Mesenchymal stem cell (in vitro differentiated cells and primary cell): ENCODE data around the gene TMEM121.

Experiments used
- DNase-seq: peaks from one replicate; pipeline ENCODE4 v3.0.0-alpha.2; 2013
- H2AFZ ChIP-seq: one replicate; pipeline ENCODE4 v1.6.1; 2013; ENCODE audit warnings: low read depth, mild to moderate bottlenecking, control low read depth, inconsistent platforms, low read length, moderate library complexity
- H2AK5ac ChIP-seq: 2 replicates; pipeline ENCODE4 v1.6.1; 2013; ENCODE audit warnings: low read length, moderate library complexity, mild to moderate bottlenecking, inconsistent platforms; ENCODE audit not compliant: severe bottlenecking
- H2BK120ac ChIP-seq: one replicate; pipeline ENCODE4 v1.6.1; 2013; ENCODE audit warnings: low read depth, mild to moderate bottlenecking, inconsistent platforms, low read length, moderate library complexity
- H2BK12ac ChIP-seq, 2 experiments: one replicate each; pipeline ENCODE4 v1.6.1; 2013; ENCODE audit warnings: inconsistent platforms in 2 of 2, low read length in 2 of 2, mild to moderate bottlenecking in 2 of 2, moderate library complexity in 2 of 2, control low read depth in 1 of 2
- H2BK15ac ChIP-seq: one replicate; pipeline ENCODE4 v1.6.1; 2013; ENCODE audit warnings: mild to moderate bottlenecking, low read depth, inconsistent platforms; ENCODE audit not compliant: poor library complexity, severe bottlenecking
- H2BK5ac ChIP-seq: 2 replicates; pipeline ENCODE4 v1.6.1; 2013; ENCODE audit warnings: low read depth, mild to moderate bottlenecking, low read length, control low read depth, inconsistent platforms; ENCODE audit not compliant: poor library complexity, severe bottlenecking
- H3K14ac ChIP-seq, 2 experiments: one replicate each; pipeline ENCODE4 v1.6.1; 2013; ENCODE audit warnings: inconsistent platforms in 2 of 2, low read length in 2 of 2, control low read depth in 1 of 2, mild to moderate bottlenecking in 1 of 2, moderate library complexity in 1 of 2
- H3K18ac ChIP-seq, 2 experiments: one replicate each; pipeline ENCODE4 v1.6.1; 2013; ENCODE audit warnings: inconsistent platforms in 2 of 2, low read length in 2 of 2, control low read depth in 1 of 2, low read depth in 1 of 2, mild to moderate bottlenecking in 1 of 2
- H3K23ac ChIP-seq, 2 experiments: one replicate each; pipeline ENCODE4 v1.6.1; 2013; ENCODE audit warnings: inconsistent platforms in 2 of 2, low read length in 2 of 2, mild to moderate bottlenecking in 2 of 2, moderate library complexity in 2 of 2, control low read depth in 1 of 2
- H3K27ac ChIP-seq: 2 replicates; pipeline ENCODE4 v1.5.1; 2013; ENCODE audit warnings: mild to moderate bottlenecking, moderate library complexity, low read length, control low read depth, inconsistent platforms; ENCODE audit not compliant: poor library complexity, severe bottlenecking
- H3K27me3 ChIP-seq, 2 experiments: 2 replicates each; pipeline versions ENCODE4 v1.6.1 to v1.7.0; 2013; ENCODE audit warnings: low read length in 2 of 2, mild to moderate bottlenecking in 2 of 2, moderate library complexity in 2 of 2, control low read depth in 1 of 2, inconsistent platforms in 1 of 2; ENCODE audit not compliant: control insufficient read depth in 1 of 2, insufficient read depth in 1 of 2
- H3K36me3 ChIP-seq, 2 experiments: 2 replicates each; pipeline versions ENCODE4 v1.6.1 to v1.7.0; 2013; ENCODE audit warnings: low read length in 2 of 2, control low read depth in 1 of 2, inconsistent platforms in 1 of 2, low read depth in 1 of 2, mild to moderate bottlenecking in 1 of 2; ENCODE audit not compliant: insufficient read depth in 2 of 2, control insufficient read depth in 1 of 2
- H3K4ac ChIP-seq, 2 experiments: one replicate each; pipeline ENCODE4 v1.6.1; 2013; ENCODE audit warnings: inconsistent platforms in 2 of 2, low read length in 2 of 2, mild to moderate bottlenecking in 2 of 2, moderate library complexity in 2 of 2, control low read depth in 1 of 2, low read depth in 1 of 2
- H3K4me1 ChIP-seq: 2 replicates; pipeline ENCODE4 v1.6.1; 2013; ENCODE audit warnings: low read depth, low read length, control low read depth; ENCODE audit not compliant: control insufficient read depth, insufficient read depth
- H3K4me2 ChIP-seq: 2 replicates; pipeline ENCODE4 v1.6.1; 2013; ENCODE audit warnings: low read length, mild to moderate bottlenecking, inconsistent platforms; ENCODE audit not compliant: poor library complexity, severe bottlenecking
- H3K4me3 ChIP-seq, 2 experiments: 2 replicates each; pipeline versions ENCODE4 v1.5.1 to v1.7.0; 2013; ENCODE audit warnings: low read length in 2 of 2, mild to moderate bottlenecking in 2 of 2, control low read depth in 1 of 2, low read depth in 1 of 2; ENCODE audit not compliant: insufficient read depth in 1 of 2
- H3K79me1 ChIP-seq: replicated peaks from 2 replicates; pipeline ENCODE4 v1.6.1; 2013; ENCODE audit warnings: mild to moderate bottlenecking, control low read depth, low read length, inconsistent platforms; ENCODE audit not compliant: poor library complexity, severe bottlenecking
- H3K9ac ChIP-seq: 2 replicates; pipeline ENCODE4 v1.7.0; 2013; ENCODE audit warnings: mild to moderate bottlenecking, low read length, moderate library complexity
- H3K9me3 ChIP-seq: 2 replicates; pipeline ENCODE4 v1.7.0; 2013; ENCODE audit warnings: mild to moderate bottlenecking, low read length; ENCODE audit not compliant: control insufficient read depth
- H4K8ac ChIP-seq: one replicate; pipeline ENCODE4 v1.6.1; 2013; ENCODE audit warnings: inconsistent platforms, mild to moderate bottlenecking, low read length, moderate library complexity
- H4K91ac ChIP-seq: one replicate; pipeline ENCODE4 v1.6.1; 2013; ENCODE audit warnings: mild to moderate bottlenecking, low read length, inconsistent platforms
- WGBS: methylation state at CpG from one replicate; pipeline ENCODE4 v1.1.7; 2013; ENCODE audit warnings: mixed read lengths; 5-methylcytosine and 5-hydroxymethylcytosine counted together

The TMEM121 gene

GRCh38 chr14:105499256-105500035 lies 26.9 kb upstream of the TMEM121 start:
- H2BK5ac ChIP-seq: no peak overlapping the region
- 93% methylated on average over 26 of the region's 27 CpGs for WGBS

DNA sequence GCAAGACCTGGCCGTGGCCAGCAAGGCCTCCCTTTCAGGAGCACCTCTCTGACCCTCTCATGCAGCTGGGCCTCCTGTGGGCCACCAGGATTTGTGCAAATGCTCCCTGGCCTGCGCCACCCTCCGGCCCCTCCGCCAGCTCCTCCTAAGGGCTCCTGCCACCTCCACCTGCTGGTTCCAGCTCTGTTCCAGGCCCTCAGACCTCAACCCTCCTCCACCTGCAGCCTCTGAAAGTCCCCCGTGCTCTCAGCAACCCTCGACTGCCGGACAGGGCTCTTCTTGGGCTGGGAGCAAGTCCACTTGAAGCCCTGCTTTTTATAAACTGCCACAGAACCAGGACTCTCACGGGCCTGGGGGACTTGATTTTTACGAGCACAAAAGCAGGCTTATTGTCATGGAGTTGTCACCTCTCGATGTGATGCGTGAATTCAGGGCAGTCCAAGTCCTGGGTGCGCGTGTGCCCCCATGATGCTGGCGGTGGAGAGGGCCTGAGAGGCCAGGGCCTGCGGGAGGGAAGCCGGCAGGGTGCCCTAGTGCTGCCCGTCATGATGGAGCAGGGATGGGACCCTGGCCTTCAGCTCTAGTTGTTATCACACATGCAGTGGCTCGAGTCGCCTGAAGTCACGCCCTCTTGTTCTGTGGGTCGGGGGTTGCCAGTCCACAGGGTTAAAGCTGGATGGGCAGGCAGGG lies 26.2 kb upstream of the TMEM121 start:
- H3K4me1 ChIP-seq: peaks cover 2% of the 10 kb centered on the region
- no peak overlapping the region for H2AFZ ChIP-seq
- no peak overlapping the region for H2AK5ac ChIP-seq
- H4K8ac ChIP-seq: no peak overlapping the region
- no peaks in the 10 kb centered on the region for H3K79me1 ChIP-seq
- no peak overlapping the region for H3K4ac ChIP-seq
- no peak overlapping the region for H3K27ac ChIP-seq
- H3K14ac ChIP-seq: no peak overlapping the region
- no peak overlapping the region for H3K4me2 ChIP-seq
- peaks cover 0 to 8% of the 10 kb centered on the region in 2 experiments for H3K27me3 ChIP-seq
- H4K91ac ChIP-seq: no peak overlapping the region
- no peak overlapping the region for H3K23ac ChIP-seq
- no peak overlapping the region for H2BK15ac ChIP-seq
- no peak overlapping the region for H2BK120ac ChIP-seq
- no peaks in the 10 kb centered on the region for H3K9me3 ChIP-seq
- no peak overlapping the region for H3K4me3 ChIP-seq
- no peak for DNase-seq
- H3K18ac ChIP-seq: no peak overlapping the region
- peaks cover 0 to 9% of the 10 kb centered on the region in 2 experiments for H3K36me3 ChIP-seq
- no peak overlapping the region for H2BK5ac ChIP-seq
- no peak overlapping the region for H3K9ac ChIP-seq
- 86% methylated on average over 21 of the region's 21 CpGs for WGBS
- no peak overlapping the region for H2BK12ac ChIP-seq

More at GRCh38 chr14:105499256-105500035, 26.9 kb upstream of the TMEM121 start:
- H2BK120ac ChIP-seq: no peak overlapping the region
- no peak overlapping the region for H3K4ac ChIP-seq
- no peak overlapping the region for H2AFZ ChIP-seq
- DNase-seq: no peak
- H3K14ac ChIP-seq: no peak overlapping the region
- H3K18ac ChIP-seq: no peak overlapping the region
- H3K4me2 ChIP-seq: no peak overlapping the region
- no peak overlapping the region for H4K91ac ChIP-seq
- H2AK5ac ChIP-seq: no peak overlapping the region
- no peak overlapping the region for H3K4me3 ChIP-seq
- H3K9ac ChIP-seq: no peak overlapping the region
- H3K79me1 ChIP-seq: no peaks in the 10 kb centered on the region
- peaks cover 0 to 3% of the 10 kb centered on the region in 2 experiments for H3K27me3 ChIP-seq
- H2BK12ac ChIP-seq: no peak overlapping the region
- H3K27ac ChIP-seq: no peak overlapping the region
- H3K9me3 ChIP-seq: no peaks in the 10 kb centered on the region
- peaks cover 0 to 9% of the 10 kb centered on the region in 2 experiments for H3K36me3 ChIP-seq
- H3K4me1 ChIP-seq: peaks cover 2% of the 10 kb centered on the region
- H4K8ac ChIP-seq: no peak overlapping the region
- no peak overlapping the region for H2BK15ac ChIP-seq
- H3K23ac ChIP-seq: no peak overlapping the region

DNA sequence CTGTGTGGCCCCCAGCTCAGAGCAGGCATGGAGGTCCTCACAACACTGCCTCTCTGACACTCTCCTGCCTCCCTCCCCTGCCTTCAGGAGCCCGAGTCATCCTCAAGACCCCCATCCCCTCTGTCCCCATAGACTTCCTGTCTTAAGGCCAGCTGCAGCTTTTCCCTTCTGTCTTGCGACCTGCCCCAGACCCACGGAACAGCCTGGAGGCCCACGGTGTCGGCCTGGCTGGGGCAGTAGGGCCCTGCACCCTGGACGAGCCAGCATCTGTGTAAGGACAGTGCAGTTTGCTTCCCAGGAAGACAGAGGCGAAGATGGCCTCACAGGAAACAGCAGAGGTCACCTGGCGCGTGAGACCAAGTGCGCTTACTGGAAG lies 25.7 kb upstream of the TMEM121 start:
- Histone ChIP-seq H3K27me3 (peaks cover 0 to 11% of the 10 kb centered on the region in 2 experiments), H3K27ac (no peak overlapping the region), H3K14ac (no peak overlapping the region), H3K4ac (no peak overlapping the region), H2AK5ac (no peak overlapping the region), H2BK5ac (no peak overlapping the region), H3K18ac (no peak overlapping the region), H4K8ac (no peak overlapping the region), H3K4me2 (no peak overlapping the region), H2AFZ (no peak overlapping the region), H4K91ac (no peak overlapping the region), H2BK12ac (no peak overlapping the region), H3K36me3 (peaks cover 0 to 9% of the 10 kb centered on the region in 2 experiments), H3K79me1 (no peaks in the 10 kb centered on the region), H3K4me3 (no peak overlapping the region), H2BK15ac (no peak overlapping the region), H3K9me3 (no peaks in the 10 kb centered on the region), H3K4me1 (peaks cover 2% of the 10 kb centered on the region), H3K9ac (no peak overlapping the region), H3K23ac (no peak overlapping the region), H2BK120ac (no peak overlapping the region)
- 72% methylated on average over 10 of the region's 10 CpGs for WGBS
- DNase-seq: no peak

GRCh38 chr14:105501504-105502291 lies 24.7 kb upstream of the TMEM121 start:
- H2BK120ac ChIP-seq: no peak overlapping the region
- H2BK15ac ChIP-seq: no peak overlapping the region
- H2AK5ac ChIP-seq: no peak overlapping the region
- H3K4me1 ChIP-seq: peaks cover 2% of the 10 kb centered on the region
- no peak overlapping the region for H3K27ac ChIP-seq
- no peak overlapping the region for H3K9ac ChIP-seq
- no peak for DNase-seq
- H3K4me3 ChIP-seq: no peak overlapping the region
- no peak overlapping the region for H2BK12ac ChIP-seq
- H3K27me3 ChIP-seq: peaks cover 0 to 11% of the 10 kb centered on the region in 2 experiments
- WGBS: 90% methylated on average over 11 of the region's 13 CpGs
- H3K4me2 ChIP-seq: no peak overlapping the region
- H3K4ac ChIP-seq: no peak overlapping the region
- H3K23ac ChIP-seq: no peak overlapping the region
- H3K79me1 ChIP-seq: no peaks in the 10 kb centered on the region
- H3K9me3 ChIP-seq: no peaks in the 10 kb centered on the region
- H3K14ac ChIP-seq: no peak overlapping the region
- H4K91ac ChIP-seq: no peak overlapping the region
- H3K18ac ChIP-seq: no peak overlapping the region
- no peak overlapping the region for H4K8ac ChIP-seq
- H2AFZ ChIP-seq: no peak overlapping the region
- H3K36me3 ChIP-seq: peaks cover 0 to 7% of the 10 kb centered on the region in 2 experiments
- H2BK5ac ChIP-seq: no peak overlapping the region
